ENCODE results near the gene UCHL1. TPM values are rescaled to one million over a fixed set of nuclear protein-coding genes. Genes with fewer than 3 reads are reported as not detected.

Gene UCHL1
- total RNA-seq, 4 donors from 2014 or later = 15.3 to 205 (median 163) TPM

DNA sequence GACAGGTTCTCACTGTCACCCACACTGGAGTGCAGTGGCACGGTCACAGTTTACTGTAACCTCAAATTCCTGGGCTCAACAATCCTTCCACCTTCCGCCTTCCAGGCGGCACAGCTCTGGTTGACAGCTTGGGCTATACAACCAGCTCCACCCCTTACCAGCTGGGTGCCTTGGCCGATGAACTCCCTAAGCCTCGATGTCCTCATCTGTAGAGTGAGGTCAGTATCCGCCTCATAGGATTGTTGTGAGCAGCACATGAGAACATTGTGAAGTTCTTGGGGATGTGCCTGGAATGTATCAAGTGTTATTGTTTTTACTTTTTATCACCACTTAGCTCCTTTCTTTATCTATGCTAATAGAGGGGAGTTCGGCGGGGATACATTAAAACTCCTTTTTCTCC is 23.3 kb downstream of the UCHL1 start:
- DNase-seq (ENCODE audit: low spot score) (no peak), ATAC-seq (ENCODE audit: low FRiP score) (no peak)
- TF ChIP-seq CTCF (IDR thresholded peaks at IDR 0.05) = no peak

DNA sequence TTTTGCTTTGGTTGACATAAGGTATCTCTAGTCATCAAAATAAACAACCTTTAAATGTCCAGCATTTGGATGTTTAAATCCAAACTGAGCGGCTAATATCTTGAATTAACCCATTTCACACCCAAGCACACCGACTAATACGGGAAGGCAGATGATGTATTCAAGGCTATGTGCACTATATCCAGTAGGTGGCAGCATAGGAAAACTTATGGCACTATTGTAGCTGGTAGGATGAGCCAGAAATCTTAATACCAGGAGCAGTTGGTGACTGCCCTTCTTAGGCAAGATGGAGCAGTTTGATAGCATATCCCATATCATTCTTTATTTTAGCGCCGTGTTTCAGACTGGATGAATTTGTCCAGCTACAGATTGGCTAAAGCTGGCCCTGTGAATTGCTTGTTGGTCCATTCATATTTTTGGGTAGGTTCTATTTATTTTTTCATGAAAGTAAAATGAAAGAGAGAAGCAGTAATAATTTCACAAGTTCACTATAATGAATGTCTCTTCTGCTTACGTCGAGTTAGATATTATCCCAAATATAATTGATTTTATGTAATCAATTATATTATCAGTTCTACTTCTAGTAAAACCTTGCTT is 24.4 kb downstream of the UCHL1 start:
- TF ChIP-seq CTCF (IDR thresholded peaks at IDR 0.05) = peak in 2 of 3 donors; percentile 49 to 64
- ATAC-seq (ENCODE audit: low FRiP score) (peak; percentile 96), DNase-seq (ENCODE audit: low spot score) (no peak)

DNA sequence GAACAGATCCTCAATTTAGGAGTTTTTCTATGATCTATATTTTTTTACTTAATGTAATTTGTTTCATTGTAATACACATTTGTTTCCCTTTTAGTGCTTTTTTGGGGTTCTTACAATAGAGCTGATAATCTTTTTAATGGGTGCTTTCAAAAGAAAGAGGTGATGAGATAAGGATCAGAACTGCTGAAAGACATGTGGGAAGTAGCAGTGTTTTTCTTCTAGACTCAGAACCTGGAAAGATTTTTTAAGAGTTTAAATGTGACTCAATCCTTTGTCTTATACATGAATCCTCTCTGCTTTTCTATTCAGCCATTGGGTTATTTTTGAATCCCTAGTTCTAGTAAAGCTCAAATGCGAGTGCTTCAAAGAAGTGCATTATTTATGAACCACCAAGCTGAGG is 25.6 kb downstream of the UCHL1 start:
- ATAC-seq (ENCODE audit: low FRiP score) (no peak), DNase-seq (ENCODE audit: low spot score) (no peak)
- TF ChIP-seq CTCF (IDR thresholded peaks at IDR 0.05) = no peak

GRCh38 chr4:41285202-41285863 is 28.6 kb downstream of the UCHL1 start:
- no peak for TF ChIP-seq CTCF (IDR thresholded peaks at IDR 0.05)
- no peak for ATAC-seq (ENCODE audit: low FRiP score)

GRCh38 chr4:41285864-41286235 is 29.1 kb downstream of the UCHL1 start:
- no peak for TF ChIP-seq CTCF (IDR thresholded peaks at IDR 0.05)
- no peak for ATAC-seq (ENCODE audit: low FRiP score)
- DNase-seq (ENCODE audit: low spot score) = no peak

More at GRCh38 chr4:41285202-41285863, 28.6 kb downstream of the UCHL1 start:
- no peak for DNase-seq (ENCODE audit: low spot score)

DNA sequence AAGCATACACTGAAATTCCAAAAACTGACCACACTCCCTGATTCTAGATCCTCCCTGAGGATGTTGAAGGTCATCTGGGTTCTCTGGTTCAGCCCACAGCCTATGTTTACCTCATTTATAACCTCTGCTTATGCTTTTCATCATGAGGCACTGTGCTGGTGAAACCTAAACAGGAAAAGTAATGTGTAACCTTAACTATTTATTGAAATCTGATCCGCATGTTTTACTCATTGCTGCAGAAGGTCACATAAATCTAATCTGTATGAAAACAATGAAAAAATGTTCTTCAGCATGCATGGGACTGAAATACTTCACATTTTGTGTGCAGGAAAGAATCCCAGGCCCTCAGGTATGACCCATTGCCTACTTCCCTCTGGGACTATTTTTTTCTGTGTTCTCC is 30.3 kb downstream of the UCHL1 start:
- ATAC-seq (ENCODE audit: low FRiP score) (no peak), DNase-seq (ENCODE audit: low spot score) (no peak)
- no peak for TF ChIP-seq CTCF (IDR thresholded peaks at IDR 0.05)

DNA sequence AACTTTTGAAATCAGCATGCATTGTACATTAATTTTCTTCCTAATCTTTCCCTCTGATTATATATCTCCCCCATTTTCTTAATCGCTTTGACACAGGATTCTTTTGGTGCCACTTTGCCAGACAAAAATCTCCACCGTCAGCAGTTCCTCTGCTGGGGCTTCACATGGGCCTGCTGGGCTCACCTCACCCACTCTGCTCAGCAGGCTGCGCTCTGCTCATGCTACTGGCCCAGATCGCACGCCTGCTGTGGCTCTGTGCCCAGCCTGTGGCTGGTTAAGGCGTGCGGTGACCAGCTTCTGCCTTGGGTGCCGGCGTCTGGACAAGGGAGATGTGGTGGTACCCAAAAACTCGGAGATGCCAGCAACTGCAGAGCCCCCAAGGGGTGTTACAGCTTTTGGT is 31.1 kb downstream of the UCHL1 start:
- TF ChIP-seq CTCF (IDR thresholded peaks at IDR 0.05) = no peak
- ATAC-seq (ENCODE audit: low FRiP score) (no peak), DNase-seq (ENCODE audit: low spot score) (no peak)

All from omental fat pad (tissue), 4 donors.